Activated T-helper 1 cell treated with anti-CD3 and anti-CD28 coated beads, Interleukin-2, amount 50 U/mL, for 16 hours (primary cell): Measurements from ENCODE around the gene SLC22A1.
"Not testable (repeated sequence)": the region's sequence is repeated elsewhere in the genome, so short reads cannot be mapped to it uniquely, and the experiment has no call there.

Experiments used
- DNase-seq, 2 donors: peaks; one replicate each; pipeline ENCODE4 v3.0.0-alpha.2; 2020; ENCODE audit warnings: low read depth in 1 of 2, low spot score in 1 of 2

SLC22A1 gene

GRCh38 chr6:160121981-160122380 lies 366 bp downstream of the SLC22A1 start:
- no peak for DNase-seq

GRCh38 chr6:160122744-160123143 lies 1.1 kb downstream of the SLC22A1 start:
- no peak for DNase-seq

- no peak for DNase-seq
These were observed 2.4 kb downstream of the SLC22A1 start for GRCh38 chr6:160124007-160124406.

- DNase-seq = no peak
These were observed 3.0 kb downstream of the SLC22A1 start for GRCh38 chr6:160124605-160125004.

GRCh38 chr6:160125105-160125504 lies 3.5 kb downstream of the SLC22A1 start:
- DNase-seq = not testable (repeated sequence)

GRCh38 chr6:160127270-160128124 lies 5.9 kb downstream of the SLC22A1 start:
- DNase-seq = no peak

- DNase-seq = no peak
These were observed 6.6 kb downstream of the SLC22A1 start for GRCh38 chr6:160128125-160128683.

- DNase-seq = no peak
These were observed 7.4 kb downstream of the SLC22A1 start for GRCh38 chr6:160128879-160129516.

- DNase-seq = no peak
These were observed 8.4 kb downstream of the SLC22A1 start for GRCh38 chr6:160129881-160130615.

GRCh38 chr6:160130729-160131484 lies 9.3 kb downstream of the SLC22A1 start:
- no peak for DNase-seq

GRCh38 chr6:160131636-160132296 lies 10.2 kb downstream of the SLC22A1 start:
- DNase-seq = no peak

- DNase-seq = no peak
These were observed 10.7 kb downstream of the SLC22A1 start for GRCh38 chr6:160132297-160132637.

GRCh38 chr6:160132776-160133338 lies 11.2 kb downstream of the SLC22A1 start:
- DNase-seq = no peak

GRCh38 chr6:160133441-160134336 lies 12.1 kb downstream of the SLC22A1 start:
- DNase-seq = no peak

GRCh38 chr6:160134337-160134751 lies 12.7 kb downstream of the SLC22A1 start:
- not testable (repeated sequence) for DNase-seq

GRCh38 chr6:160134779-160135547 lies 13.3 kb downstream of the SLC22A1 start:
- no peak for DNase-seq

GRCh38 chr6:160135907-160136655 lies 14.5 kb downstream of the SLC22A1 start:
- no peak for DNase-seq
